HG02759 (cell line): ENCODE measurements around the gene NCK2.

Experiments
- ATAC-seq: cut with Tn5 transposase; IDR thresholded peaks from one replicate; pipeline ENCODE4 v1.9.1; 2021; ENCODE audit warnings: mild to moderate bottlenecking, moderate library complexity; ENCODE audit not compliant: unreplicated experiment

The NCK2 gene

DNA sequence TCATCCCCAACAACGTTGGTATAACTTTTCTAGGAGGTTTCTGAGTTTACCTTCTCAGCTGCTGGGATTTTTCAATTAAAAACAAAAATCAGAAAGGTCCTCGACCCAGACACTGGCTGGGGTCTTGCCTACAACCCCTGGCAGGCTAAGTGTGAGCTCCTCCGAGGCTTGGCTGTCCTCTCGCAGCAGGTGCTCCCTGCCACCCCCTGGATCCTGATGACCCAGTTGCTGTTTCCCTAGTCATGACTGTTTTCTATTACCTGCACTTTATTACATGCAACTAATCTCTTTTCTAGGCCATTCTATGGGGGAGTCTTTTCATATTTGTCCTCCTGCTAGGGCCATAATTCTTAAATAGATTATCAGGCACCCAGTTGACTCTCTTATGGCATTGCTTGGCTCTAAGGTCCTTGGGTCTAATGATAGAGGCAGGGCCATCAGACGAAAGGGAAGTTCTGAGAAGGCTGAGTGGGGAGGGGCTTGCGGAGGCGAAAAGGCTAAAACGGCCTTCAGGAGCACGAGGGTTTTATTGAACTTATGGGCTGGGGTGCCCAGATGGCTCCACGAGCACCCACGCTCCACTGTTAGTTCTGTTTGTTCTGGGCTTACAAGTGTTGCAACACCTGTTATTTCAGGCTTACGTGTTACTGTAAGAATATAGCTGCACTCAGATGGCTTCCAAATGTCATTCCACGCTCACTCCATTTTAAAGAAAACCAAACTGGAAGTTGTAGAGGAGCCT, 166.0 kb downstream of the NCK2 start:
- no peak for ATAC-seq

DNA sequence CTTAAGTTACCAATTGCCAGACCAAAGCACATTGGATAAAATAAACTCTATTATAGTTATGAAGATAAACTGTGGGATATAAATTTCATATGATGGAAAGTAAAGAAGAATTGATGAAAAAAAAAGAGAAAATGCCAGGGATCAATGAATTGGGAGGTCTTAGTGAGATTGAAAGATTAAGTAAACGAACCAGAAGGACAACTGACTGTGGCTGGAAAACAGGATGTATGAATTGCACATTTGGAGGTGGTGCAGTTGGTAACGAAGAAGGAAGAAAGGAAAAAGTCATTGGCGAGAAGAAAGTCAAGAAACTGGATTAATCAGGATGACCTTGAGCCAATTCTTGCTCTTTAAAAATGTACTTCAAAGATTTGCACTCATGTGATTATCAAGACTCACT, 166.7 kb downstream of the NCK2 start:
- ATAC-seq, result no peak

DNA sequence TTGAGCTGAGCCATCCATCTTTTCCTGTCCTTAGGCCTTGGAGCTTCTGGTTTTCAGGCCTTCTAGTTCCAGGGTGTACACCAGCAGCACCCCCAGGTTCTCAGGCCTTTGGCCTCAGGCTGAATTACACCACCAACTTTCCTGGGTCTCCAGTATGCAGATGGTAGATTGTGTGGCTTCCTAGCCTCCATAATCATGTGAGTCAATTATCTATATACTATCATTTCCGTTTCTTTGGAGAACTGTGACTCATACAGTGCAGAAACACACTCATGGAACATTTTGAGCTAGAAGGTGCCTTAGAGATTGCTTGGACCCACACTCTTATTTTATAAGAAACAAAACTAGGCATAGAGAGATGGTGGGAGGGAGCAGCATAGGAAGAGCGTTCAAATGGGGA, 167.4 kb downstream of the NCK2 start:
- no peak for ATAC-seq

DNA sequence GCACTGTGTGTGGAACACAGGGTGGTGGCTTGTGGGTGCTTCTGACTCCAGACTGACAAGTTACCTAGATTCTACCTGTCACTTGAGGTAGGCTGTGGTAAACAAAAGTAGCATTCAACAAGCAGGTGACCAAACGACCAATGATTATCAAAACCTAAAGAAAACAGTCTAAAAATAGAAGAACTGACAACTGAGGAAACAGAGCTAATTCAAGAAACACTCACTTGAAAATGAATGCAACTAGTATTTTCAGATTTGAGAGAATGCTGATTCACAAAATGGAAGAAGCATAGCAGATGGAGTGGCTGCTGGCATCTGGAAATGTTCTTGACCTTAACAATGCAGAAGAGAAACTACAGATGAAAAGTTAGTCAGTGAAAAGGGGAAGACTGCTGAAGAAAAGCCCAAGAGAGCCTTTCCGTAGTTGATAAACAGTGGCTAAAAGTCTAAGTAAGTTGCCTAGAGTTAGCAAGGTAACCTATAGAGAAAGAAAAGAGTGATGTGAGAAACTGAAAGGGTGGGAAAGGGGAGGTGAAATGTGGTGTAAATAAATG, 170.4 kb downstream of the NCK2 start:
- peak; percentile 46 for ATAC-seq

DNA sequence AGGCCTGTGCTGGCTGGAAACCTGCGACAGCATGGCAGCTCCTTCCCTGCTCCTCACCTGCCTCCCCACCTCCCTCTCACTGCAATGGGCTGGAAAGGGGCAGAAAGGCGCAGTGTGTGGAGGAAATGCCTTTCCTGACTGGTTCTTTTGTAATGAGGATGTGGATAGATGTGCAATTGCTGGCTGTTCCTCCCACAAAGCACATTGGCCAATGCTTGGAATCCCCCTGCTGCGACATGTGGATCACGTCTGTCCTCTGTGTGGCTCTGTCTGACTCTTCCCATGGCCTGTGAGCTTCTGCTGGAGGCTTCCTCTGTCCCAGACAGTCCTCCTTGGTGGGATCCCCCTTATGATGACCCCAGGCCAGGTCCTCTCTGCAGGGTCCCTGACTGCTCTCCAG, 172.5 kb downstream of the NCK2 start:
- no peak for ATAC-seq

DNA sequence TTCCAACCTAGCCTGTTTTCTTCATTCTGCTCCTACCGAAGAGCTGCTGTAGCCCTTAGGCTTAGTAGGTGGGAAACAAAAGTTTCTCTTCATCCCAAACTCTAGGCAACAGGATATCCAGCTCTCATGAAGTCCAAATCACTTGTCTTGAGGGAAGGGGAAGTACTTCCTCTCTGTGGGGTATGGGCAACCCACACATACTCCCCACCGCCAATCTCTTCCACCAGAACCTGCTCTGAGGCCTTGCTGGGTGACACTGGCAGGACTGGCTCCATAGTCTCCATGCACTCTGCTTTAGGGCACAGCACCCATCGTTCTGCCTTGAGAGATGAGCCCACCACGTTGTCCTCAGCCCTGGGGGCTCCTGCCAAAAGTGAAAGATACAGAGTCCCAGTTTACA, 173.0 kb downstream of the NCK2 start:
- no peak for ATAC-seq

DNA sequence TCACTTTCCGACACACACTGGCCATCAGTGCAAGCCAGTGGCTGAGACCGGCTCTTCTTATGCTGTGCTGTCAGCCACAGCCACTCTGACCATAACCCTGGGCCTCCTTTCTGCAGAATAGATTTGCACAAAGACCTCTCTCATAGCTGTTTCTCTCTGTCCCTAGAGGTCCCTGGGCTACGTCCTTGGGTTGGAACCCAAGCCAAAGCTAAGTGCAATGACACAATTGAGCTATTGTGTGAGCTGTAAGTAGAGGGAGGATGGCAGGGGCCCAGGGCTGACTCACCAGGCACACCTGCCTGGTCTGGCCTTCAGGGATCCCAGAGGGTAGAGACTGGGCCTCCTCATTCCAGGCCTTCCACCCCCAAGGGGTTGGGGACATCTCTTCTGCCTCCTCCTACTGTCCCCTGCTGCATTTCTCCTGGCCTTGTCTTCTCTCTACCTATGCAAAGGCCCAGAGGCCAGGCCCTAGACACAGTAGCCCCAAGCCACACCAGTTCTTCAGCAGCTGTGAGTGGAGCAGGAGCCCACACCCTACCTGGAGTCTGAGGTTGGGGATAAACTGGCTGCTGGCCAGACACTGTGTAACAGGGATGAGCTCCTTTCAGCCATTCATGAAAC, 174.6 kb downstream of the NCK2 start:
- ATAC-seq, result peak; percentile 47

DNA sequence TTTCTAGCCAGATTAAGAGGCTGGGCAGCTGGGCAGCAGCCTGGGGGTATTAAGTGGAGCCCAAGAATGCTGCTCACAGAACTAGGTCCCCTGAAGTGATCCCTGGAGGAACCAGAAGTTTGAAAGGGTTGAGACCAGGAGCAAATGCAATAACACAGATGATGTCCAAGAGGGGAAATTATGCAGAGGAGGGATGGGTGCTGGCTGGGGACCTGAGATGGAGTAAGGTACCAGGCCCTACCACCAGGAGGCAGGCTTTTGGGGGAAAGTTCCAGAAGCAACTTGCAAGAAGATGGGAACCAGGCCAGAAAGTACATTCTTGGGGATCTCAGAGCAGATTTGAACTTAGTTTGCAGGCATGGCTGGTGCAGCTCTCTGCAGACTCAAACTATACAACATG, 175.1 kb downstream of the NCK2 start:
- no peak for ATAC-seq

DNA sequence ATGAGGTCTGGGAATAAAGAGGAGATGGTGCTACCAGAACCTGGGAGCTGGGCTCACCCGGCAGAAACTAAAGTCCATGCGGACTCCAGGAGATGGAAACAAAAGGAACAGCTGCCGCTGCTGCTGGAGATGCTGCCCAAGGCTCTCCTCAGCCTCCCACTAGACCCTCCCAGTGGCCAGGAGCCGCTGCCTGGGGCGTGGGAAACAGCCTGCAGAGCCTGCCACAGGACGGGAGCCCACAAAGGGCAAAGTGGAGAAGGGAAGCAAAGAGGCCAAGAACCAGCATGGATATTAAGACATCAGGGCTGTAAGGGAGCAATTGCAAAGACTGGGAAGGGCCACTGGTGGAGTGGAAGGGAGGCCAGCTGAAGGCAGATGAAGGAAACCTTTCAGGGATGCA, 179.6 kb downstream of the NCK2 start:
- ATAC-seq, result no peak

DNA sequence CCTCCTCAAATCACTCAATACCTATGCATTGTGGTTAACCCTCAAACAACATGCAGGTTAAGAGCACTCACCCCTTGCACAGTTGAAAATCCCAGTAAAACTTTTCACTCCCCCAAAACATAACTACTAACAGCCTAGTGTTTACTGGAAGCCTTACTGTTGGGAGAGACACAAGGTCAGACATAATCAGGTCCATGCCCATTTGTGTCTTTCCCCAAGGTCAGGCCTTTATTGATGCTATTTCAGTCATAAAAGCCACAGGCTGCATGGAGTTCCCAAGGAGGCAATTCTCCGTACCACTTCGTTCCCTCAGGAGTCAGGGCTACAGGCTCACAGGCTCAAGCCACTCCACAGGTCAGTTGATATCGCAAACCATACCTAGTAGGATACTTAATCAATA, 180.2 kb downstream of the NCK2 start:
- ATAC-seq, result no peak

DNA sequence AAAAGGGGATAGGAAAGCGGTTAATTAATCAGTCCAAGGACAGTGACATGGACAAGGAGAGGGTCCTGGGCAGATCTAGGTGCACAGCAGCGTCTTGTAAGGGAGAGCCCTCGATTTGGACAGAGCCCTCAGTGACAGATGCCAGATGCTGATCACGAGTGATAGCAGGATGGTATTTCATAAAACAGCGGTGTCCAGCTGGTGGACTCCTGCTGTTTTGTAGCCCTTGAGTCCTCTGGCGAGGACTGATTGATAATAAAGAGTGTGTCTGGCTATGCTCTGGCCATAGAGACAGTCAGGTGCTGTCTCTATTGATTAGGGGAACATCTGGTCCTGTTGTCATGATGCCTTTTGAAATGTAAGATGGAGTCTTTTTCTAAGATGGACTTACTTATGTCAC, 180.7 kb downstream of the NCK2 start:
- ATAC-seq, result no peak

DNA sequence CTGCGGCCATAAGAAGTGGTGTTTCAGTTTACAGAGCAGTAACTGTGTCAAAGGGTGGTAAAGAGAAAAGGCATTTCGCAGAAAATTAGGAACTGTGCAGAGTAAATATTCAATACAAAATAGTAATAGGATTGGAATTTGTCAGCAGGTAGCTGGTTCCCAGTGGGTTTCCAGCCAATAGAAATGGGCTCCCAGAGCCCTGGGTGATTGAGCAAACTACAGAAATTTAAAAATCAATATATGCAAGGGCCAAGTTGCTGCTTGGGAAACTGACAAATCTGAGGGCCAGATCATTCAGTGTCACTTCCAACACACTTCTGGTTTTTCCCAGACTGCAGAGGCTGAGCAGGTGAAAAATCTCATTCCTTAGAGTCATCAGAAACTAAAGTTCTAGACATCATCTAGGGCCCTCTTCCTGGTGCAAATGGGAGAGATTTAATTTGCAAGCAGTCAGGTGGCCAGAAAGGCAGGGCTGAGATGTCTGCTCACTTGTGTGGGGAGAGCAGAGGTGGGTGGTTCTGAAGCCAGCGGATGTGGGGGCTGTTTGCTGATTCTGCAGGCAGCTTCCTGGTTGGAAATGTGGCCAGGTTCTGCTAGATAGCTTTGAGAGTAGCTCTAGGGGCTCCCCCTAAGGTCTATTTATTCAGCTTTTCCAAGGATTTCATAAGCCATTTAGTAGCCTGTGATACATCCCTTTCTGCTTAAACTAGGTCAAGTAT, 182.4 kb downstream of the NCK2 start:
- ATAC-seq, result no peak

DNA sequence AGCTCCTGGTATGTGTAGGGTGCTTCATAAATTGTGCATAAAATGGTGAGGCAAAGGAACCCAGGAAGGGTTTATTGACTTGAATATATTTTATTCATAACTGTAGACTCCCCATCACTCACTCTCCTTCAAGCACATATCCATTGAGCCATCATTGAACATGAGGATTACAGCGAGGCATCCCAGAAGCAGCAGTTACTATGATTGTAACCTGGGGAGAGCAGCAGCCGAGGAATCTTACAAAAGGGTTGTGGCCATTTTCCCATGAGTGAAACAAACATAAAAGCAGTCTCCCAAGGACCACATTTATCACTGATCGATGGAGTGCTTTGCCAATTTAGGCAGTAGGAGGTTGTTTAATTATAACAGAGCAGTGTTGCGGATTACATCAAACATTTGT, 183.4 kb downstream of the NCK2 start:
- no peak for ATAC-seq

DNA sequence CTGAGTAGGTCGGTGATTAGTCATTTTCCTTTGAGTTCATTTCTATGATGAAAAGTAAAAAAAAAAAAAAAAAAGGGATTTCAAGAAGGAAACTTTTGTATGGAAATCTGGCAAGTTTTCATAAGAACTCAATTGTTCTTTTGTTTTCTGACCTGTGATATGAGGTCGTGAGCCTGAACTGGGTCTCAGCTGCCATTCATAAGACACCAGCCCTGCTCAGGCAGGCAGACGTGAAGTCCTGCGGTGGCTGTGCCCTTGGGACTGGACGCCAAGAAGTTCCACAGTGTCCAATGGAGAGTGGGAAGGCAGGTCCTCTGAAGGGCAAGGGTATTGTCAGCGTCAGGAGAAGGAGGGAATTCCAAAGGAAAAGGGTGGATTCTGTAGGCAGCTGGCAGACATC, 183.9 kb downstream of the NCK2 start:
- no peak for ATAC-seq

DNA sequence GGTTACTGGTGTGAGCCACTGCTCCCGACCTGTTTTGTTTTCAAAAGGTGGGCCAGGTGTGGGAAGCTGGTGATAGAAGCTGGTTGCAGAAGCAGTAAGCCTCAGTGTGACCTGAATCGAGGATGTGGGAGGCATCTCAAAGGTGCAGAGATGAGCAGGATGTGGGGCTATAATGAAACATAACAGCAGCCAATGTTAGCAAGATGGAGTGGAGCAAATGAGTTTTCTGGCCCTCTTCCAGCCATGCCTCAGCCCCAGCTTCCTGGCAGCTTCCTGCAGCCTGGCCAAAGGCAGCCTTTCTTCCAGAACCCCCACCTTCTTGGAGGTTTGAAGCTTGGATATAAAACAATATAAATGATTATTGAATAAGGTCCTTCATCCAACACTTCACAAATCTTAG, 184.8 kb downstream of the NCK2 start:
- no peak for ATAC-seq

DNA sequence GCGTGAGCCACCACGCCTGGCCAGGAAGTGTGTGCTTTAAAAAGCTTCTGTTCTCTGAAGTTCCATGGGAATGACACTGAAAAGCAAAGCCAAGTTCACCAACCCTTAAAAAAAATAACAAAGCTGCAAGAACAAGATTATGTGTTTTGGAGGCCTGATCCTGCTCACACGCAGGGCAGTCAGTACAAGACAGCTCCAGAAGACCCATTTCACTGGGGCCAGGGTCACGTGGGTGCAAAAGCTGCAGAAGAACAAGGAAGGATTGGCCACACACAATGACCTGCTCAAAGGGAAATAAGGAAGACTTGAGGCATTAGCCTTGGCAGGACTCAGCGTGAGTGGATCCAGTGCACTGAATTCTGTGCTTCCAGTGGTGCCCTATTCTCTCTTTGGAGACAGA, 187.9 kb downstream of the NCK2 start:
- no peak for ATAC-seq

DNA sequence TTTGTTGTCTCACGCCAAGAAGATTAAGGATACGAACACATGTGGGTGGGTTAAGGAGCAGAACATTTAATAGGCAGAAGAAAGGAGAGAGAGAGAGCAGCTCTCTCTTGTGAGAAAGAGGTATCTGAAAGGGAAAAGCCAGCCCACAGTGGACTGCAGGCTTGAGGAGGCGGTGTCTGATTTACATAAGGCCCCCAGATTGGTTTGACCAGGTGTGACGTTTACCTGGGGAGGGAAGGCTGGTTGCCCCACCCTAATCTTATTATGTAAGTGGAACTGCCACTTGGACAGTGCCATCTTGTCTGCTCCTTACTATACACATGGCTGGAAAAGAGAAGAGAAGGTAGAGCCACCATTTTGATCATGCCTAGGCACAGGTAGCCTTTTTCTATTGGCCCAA, 189.2 kb downstream of the NCK2 start:
- ATAC-seq, result no peak

DNA sequence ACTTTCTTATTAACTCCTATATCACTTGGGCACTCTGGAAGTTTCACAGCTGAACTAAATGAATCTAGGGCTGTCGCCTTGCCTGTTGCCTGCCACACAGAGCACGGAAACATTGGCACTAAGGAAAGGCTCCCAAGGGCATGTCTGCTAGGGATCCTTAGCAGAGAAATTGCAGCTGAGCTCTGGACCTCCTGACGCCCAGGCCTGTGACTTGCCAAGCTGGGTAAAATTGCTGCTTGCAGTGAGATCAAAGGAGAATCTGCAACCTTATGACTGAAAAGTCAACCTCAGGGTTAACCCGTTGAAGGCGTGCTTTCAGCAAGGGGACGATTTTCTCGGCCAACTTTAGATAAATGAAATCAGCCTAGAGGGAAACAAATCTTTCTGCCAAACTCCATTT, 189.8 kb downstream of the NCK2 start:
- no peak for ATAC-seq

DNA sequence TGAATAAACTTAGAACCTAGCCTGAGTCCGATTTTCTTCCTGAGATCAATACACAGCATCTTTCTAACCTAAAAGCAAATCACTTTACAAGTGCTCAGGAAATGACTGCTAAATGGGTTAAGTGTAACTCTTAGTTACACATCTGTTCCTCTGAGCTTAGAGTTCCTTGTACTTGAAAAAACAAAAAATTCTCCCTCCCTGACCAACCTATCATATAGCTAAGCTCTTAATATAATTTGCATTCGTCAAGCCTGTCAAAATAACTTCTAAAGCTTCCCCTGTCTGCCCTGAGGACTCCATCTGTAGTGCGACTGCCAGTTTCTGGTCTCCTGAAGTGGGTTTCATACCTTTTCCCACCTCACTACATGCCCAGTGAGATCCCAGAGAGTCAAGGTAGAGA, 190.4 kb downstream of the NCK2 start:
- no peak for ATAC-seq

DNA sequence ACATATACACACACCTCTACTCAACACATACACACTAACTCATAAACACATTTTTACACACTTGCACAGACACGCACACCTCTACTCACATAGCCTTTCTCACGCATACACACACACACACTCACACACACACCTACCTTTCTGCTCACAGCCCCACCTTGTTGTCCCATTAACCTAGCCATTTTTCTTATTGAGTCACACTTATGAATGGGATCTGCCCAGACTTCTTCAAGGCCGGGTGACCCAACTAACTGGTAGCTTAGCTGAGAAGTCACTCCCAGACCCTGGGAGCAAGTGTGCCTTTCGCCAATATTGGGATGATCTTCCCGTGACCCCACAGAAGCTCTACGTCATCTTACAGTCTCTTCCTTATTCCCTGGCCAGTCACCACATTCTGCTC, 192.2 kb downstream of the NCK2 start:
- no peak for ATAC-seq

DNA sequence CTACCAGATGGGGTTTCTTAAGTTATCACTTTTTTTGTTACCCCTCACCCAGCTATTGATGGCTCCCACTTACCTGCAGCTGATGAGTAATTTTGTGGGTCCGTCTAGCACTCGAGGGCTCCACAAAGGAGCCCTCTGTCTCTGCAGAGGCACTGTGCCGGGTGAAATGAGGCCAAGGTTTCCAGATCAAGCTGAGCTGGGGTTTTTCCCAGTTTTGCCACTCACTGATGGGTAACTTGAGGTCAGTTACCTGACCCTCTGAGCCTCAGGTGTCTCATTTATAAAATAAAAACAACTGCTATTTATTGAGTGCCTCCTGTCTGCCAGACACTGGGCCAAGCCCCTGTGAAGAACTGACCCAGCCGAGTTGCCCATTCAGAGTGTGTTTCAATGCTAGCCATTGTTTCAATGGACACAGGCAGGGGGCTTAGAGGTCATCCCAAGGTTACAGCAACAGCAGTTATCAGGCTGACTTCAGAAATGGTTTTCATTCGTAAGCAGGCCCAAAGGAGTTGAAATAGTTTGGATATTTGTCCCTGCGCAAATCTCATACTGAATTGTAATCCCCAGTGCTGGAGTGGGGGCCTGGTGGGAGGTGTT, 192.9 kb downstream of the NCK2 start:
- ATAC-seq, result no peak
